GM21528 (cell line): ENCODE measurements around the gene PCSK6.

Experiments
- ATAC-seq: cut with Tn5 transposase; IDR thresholded peaks from one replicate; pipeline ENCODE4 v1.9.1; 2021; ENCODE audit warnings: mild to moderate bottlenecking, moderate library complexity; ENCODE audit not compliant: unreplicated experiment, low FRiP score

Gene PCSK6

GRCh38 chr15:101486696-101487459 lies 2.6 kb downstream of the PCSK6 start:
- ATAC-seq, result no peak

GRCh38 chr15:101483462-101483861 lies 6.0 kb downstream of the PCSK6 start:
- ATAC-seq, result no peak

- ATAC-seq, result no peak
These were observed 6.8 kb downstream of the PCSK6 start for GRCh38 chr15:101482526-101483371.

GRCh38 chr15:101481917-101482525 lies 7.5 kb downstream of the PCSK6 start:
- ATAC-seq, result no peak

GRCh38 chr15:101481381-101481705 lies 8.2 kb downstream of the PCSK6 start:
- no peak for ATAC-seq

GRCh38 chr15:101480613-101481380 lies 8.7 kb downstream of the PCSK6 start:
- ATAC-seq, result no peak

GRCh38 chr15:101479851-101480612 lies 9.5 kb downstream of the PCSK6 start:
- ATAC-seq, result no peak

- ATAC-seq, result no peak
These were observed 10.1 kb downstream of the PCSK6 start for GRCh38 chr15:101479342-101479845.

- ATAC-seq, result no peak
These were observed 10.7 kb downstream of the PCSK6 start for GRCh38 chr15:101478701-101479341.

GRCh38 chr15:101477851-101478362 lies 11.6 kb downstream of the PCSK6 start:
- no peak for ATAC-seq

GRCh38 chr15:101476756-101477155 lies 12.8 kb downstream of the PCSK6 start:
- ATAC-seq, result no peak

- ATAC-seq, result no peak
These were observed 14.5 kb downstream of the PCSK6 start for GRCh38 chr15:101474983-101475382.

GRCh38 chr15:101474233-101474632 lies 15.3 kb downstream of the PCSK6 start:
- ATAC-seq, result no peak

- ATAC-seq, result no peak
These were observed 17.5 kb downstream of the PCSK6 start for GRCh38 chr15:101472033-101472432.

GRCh38 chr15:101470548-101471239 lies 18.8 kb downstream of the PCSK6 start:
- no peak for ATAC-seq

GRCh38 chr15:101469520-101470288 lies 19.8 kb downstream of the PCSK6 start:
- no peak for ATAC-seq

- no peak for ATAC-seq
These were observed 23.3 kb downstream of the PCSK6 start for GRCh38 chr15:101466188-101466587.
